BLaER1 treated with 17β-estradiol and CSF1 and Interleukin-3, amounts not matched to agents 10 nM and 100 nM (cell line): ENCODE data around the gene TIGD2.

Experiments used
- H3K27ac ChIP-seq, 11 experiments: shearing (Covaris generic); formaldehyde crosslinking; 2 replicates each; pipeline ENCODE4 v1.8.1; 2022
- H3K27me3 ChIP-seq, 11 experiments: shearing (Covaris generic); formaldehyde crosslinking; 2 replicates each; pipeline ENCODE4 v1.8.1; 2022
- H3K36me3 ChIP-seq, 11 experiments: shearing (Covaris generic); formaldehyde crosslinking; 2 replicates each; pipeline ENCODE4 v1.8.1; 2022
- H3K4me1 ChIP-seq, 10 experiments: shearing (Covaris generic); formaldehyde crosslinking; 2 replicates each; pipeline ENCODE4 v1.8.1; 2022
- H3K4me2 ChIP-seq, 11 experiments: shearing (Covaris generic); formaldehyde crosslinking; 2 replicates each; pipeline ENCODE4 v1.8.1; 2022
- H3K4me3 ChIP-seq, 10 experiments: shearing (Covaris generic); formaldehyde crosslinking; 2 replicates each; pipeline ENCODE4 v1.8.1; 2022
- H3K9ac ChIP-seq, 11 experiments: shearing (Covaris generic); formaldehyde crosslinking; 2 replicates each; pipeline ENCODE4 v1.8.1; 2022
- H3K9me3 ChIP-seq, 11 experiments: shearing (Covaris generic); formaldehyde crosslinking; replicated peaks in 1 of 11; 2 replicates each; pipeline ENCODE4 v1.8.1; 2022
- H4K20me1 ChIP-seq, 11 experiments: shearing (Covaris generic); formaldehyde crosslinking; 2 replicates each; pipeline ENCODE4 v1.8.1; 2022
- Cebpa-rat ChIP-seq, 11 experiments: shearing (Covaris generic); IDR thresholded peaks; 2 replicates each; pipeline ENCODE4 v1.8.1; 2022

Gene TIGD2

DNA sequence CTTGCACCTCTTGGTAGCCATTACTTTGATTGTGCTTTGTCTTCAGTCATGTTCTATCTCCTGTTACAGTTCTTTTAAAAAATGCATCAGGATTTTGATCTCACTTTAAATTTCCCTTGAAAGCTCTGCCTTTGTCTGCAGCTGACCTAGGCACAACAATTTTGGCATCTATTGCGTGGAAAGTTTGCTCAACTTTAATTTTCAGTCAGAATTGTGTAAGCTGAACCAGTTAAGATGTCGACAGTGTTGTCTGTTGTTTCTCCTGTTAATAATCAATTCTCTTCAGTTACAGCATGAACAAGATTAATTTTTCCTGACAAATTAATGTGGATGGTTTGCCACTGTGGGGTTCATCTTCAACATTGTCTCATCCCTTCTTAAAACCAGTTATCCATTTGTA lies 34.9 kb downstream of the TIGD2 start:
- Histone ChIP-seq H3K27me3 (no peaks in the 10 kb centered on the region), H3K4me2 (no peak overlapping the region), H4K20me1 (no peaks in the 10 kb centered on the region), H3K27ac (no peak overlapping the region), H3K9me3 (peaks cover 17 to 35% (median 27%) of the 10 kb centered on the region in 11 experiments; a peak in 21 of 22 replicates), H3K36me3 (no peaks in the 10 kb centered on the region), H3K9ac (no peak overlapping the region), H3K4me1 (no peaks in the 10 kb centered on the region), H3K4me3 (no peak overlapping the region)
- no peak for TF ChIP-seq Cebpa-rat (IDR thresholded peaks at IDR 0.05)

DNA sequence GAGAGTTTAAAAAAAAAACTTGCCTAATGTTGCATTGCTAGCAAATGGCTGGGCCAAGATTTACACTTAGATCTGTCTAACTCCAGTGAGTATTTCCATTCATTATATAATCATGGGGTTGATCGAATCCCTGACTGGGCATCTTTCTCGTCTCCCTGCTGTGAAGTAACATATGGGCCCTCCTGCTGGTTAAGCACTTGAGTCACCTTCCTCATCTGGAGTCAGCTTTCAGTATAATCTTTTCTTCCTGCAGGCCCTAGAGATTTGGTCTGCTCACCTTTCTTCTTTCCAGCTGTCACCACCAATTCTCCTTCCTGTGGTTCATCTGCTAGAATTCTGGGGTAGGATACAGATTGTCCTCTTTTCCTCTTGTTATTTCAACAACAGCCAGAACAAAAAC lies 41.6 kb downstream of the TIGD2 start:
- Histone ChIP-seq H3K9ac (no peak overlapping the region), H4K20me1 (no peaks in the 10 kb centered on the region), H3K4me2 (no peak overlapping the region), H3K27me3 (no peaks in the 10 kb centered on the region), H3K4me1 (no peaks in the 10 kb centered on the region), H3K27ac (no peak overlapping the region), H3K4me3 (no peak overlapping the region), H3K9me3 (peaks cover 8 to 27% (median 19%) of the 10 kb centered on the region in 11 experiments; a peak in 21 of 22 replicates), H3K36me3 (no peaks in the 10 kb centered on the region)
- no peak for TF ChIP-seq Cebpa-rat (IDR thresholded peaks at IDR 0.05)

DNA sequence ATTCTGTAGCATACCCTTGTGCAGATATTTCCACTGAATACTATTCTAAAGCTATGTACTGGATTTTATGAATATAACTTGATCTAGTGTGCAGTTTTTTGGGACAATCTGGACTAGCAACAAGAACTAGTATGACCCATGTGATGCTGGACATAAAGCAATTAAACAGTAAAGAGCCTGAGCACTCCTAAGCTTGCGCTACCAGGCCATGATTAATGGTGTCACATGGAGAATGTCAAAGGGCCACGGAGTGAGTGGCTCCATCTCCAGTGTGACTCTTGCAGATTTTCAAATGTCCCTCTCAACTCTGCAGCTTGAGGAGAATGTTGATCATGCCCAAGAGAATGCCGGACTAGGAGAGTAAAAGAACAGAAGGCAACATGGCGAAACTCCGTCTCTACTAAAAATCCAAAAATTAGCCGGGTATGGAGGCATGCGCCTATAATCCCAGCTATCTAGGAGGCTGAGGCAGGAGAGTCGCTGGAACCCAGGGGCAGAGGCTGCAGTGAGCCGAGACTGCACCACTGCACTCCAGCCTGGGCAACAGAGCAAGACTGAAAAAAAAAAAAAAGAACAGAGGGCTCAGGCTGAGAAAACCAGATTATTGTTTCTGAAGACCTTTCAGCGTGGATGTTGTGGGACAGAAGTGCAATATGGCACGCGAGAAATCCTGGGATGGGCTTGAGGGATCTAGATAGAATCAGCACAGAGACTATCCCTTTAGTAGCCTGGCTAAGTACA lies 45.0 kb downstream of the TIGD2 start:
- H4K20me1 ChIP-seq, result no peaks in the 10 kb centered on the region
- peaks cover 0 to 7% (median 0%) of the 10 kb centered on the region in 11 experiments; a peak in 5 of 22 replicates for H3K9me3 ChIP-seq
- no peaks in the 10 kb centered on the region for H3K27me3 ChIP-seq
- no peak overlapping the region for H3K4me2 ChIP-seq
- no peak for TF ChIP-seq Cebpa-rat (IDR thresholded peaks at IDR 0.05)
- H3K9ac ChIP-seq, result no peak overlapping the region
- H3K4me1 ChIP-seq, result no peaks in the 10 kb centered on the region
- no peak overlapping the region for H3K27ac ChIP-seq
- H3K36me3 ChIP-seq, result no peaks in the 10 kb centered on the region
- no peak overlapping the region for H3K4me3 ChIP-seq

DNA sequence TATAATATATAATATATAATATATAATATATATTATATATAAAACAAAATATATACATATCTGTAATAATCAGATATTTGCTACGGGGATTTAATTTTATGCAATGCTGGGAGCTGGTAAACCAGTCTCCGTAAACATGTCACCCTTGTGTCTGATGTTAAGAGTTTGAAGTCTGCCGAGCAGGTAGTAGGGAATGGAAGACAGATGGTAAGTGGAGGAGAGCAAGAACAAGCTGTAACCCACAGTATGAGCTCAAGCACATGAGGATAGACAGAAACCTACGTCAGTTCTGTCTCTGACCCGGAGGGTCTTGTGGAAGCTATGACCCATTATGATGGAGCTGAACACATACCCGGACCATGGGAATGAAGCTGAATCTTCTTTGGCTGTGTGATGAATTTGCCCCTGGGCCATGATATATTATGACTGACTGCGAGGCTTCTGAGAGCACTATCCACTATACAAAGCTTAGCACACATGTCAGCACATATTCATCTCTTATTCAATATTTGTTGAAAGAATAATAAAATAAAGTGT lies 46.2 kb downstream of the TIGD2 start:
- no peaks in the 10 kb centered on the region for H3K4me1 ChIP-seq
- no peaks in the 10 kb centered on the region for H4K20me1 ChIP-seq
- H3K27ac ChIP-seq, result no peak overlapping the region
- no peaks in the 10 kb centered on the region for H3K27me3 ChIP-seq
- no peak for TF ChIP-seq Cebpa-rat (IDR thresholded peaks at IDR 0.05)
- H3K4me2 ChIP-seq, result no peak overlapping the region
- no peak overlapping the region for H3K9ac ChIP-seq
- H3K36me3 ChIP-seq, result no peaks in the 10 kb centered on the region
- H3K9me3 ChIP-seq, result no peaks in the 10 kb centered on the region
- H3K4me3 ChIP-seq, result no peak overlapping the region

DNA sequence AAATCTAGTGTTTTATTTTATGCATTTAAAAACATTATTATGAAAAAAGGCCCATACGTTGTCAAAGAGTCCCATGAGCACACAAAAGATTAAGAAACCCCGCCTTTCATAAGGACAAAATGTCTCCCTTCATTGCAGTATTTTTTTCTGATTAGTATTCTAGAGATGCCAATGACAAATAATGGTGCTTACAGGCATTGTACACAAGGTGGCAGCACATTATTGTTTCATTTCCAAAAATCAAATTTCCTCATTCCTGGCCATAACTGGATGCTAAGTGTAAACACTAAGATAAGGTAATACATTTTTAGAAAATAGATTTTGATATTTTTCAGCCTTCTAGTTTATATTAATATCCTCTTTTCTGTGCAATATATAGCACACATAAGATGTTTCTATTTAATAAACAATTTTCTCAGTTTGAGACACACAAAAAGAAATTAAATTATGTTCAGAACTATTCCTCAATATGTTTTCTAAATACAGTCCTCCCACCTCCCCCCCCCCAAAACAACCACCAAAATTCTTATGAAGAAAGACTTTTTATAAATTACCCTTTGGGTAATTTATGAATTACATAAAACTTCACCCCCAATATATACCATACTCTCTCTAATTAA lies 47.7 kb downstream of the TIGD2 start:
- H3K4me3 ChIP-seq, result no peak overlapping the region
- no peak for TF ChIP-seq Cebpa-rat (IDR thresholded peaks at IDR 0.05)
- no peaks in the 10 kb centered on the region for H3K27me3 ChIP-seq
- H3K36me3 ChIP-seq, result no peaks in the 10 kb centered on the region
- H3K9me3 ChIP-seq, result no peaks in the 10 kb centered on the region
- no peak overlapping the region for H3K4me2 ChIP-seq
- H4K20me1 ChIP-seq, result no peaks in the 10 kb centered on the region
- no peaks in the 10 kb centered on the region for H3K4me1 ChIP-seq
- H3K9ac ChIP-seq, result no peak overlapping the region
- H3K27ac ChIP-seq, result no peak overlapping the region

DNA sequence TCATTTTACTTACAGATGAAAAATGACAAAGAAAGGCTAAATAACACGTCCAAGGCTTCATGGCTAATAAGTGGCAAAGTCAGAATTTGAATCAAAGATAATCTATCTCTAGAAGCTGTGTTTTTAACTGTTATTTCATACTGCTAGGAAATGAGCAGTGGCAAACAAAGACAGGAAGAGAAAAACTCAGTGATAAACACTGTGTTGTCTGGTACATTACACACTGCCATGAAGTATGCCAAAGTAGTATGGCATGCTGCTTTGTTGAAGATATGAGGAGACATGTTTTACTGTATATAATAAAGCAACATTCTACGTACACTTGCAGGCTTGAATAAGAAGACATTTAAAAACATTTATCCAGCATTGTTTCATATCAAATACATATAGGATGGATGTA lies 49.5 kb downstream of the TIGD2 start:
- Histone ChIP-seq H3K27me3 (no peaks in the 10 kb centered on the region), H3K9ac (no peak overlapping the region), H3K27ac (no peak overlapping the region), H3K9me3 (no peaks in the 10 kb centered on the region), H3K36me3 (no peaks in the 10 kb centered on the region), H3K4me1 (no peaks in the 10 kb centered on the region), H4K20me1 (no peaks in the 10 kb centered on the region), H3K4me2 (no peak overlapping the region), H3K4me3 (no peak overlapping the region)
- no peak for TF ChIP-seq Cebpa-rat (IDR thresholded peaks at IDR 0.05)

DNA sequence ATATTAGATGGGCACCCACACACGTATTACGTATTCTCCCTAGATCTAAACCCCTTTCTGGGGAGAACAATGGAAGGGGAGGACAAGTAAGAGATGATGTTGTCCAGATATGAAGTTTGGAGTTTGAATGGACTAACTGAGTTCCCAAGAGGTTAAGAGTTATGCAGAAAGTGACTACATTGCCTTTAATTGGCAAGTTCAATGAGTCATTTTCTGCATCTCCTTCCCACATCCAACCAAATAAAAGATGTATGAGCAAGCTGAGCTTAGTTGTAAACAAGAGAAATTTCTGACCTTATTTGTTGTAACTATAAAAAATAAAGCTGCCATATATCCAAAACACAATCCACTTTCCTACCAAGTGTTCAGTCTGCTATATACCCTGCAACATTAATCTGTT lies 50.5 kb downstream of the TIGD2 start:
- Histone ChIP-seq H3K36me3 (no peaks in the 10 kb centered on the region), H4K20me1 (no peaks in the 10 kb centered on the region), H3K27ac (no peak overlapping the region), H3K9me3 (no peaks in the 10 kb centered on the region), H3K9ac (no peak overlapping the region), H3K27me3 (no peaks in the 10 kb centered on the region), H3K4me3 (no peak overlapping the region), H3K4me2 (no peak overlapping the region), H3K4me1 (no peaks in the 10 kb centered on the region)
- no peak for TF ChIP-seq Cebpa-rat (IDR thresholded peaks at IDR 0.05)

DNA sequence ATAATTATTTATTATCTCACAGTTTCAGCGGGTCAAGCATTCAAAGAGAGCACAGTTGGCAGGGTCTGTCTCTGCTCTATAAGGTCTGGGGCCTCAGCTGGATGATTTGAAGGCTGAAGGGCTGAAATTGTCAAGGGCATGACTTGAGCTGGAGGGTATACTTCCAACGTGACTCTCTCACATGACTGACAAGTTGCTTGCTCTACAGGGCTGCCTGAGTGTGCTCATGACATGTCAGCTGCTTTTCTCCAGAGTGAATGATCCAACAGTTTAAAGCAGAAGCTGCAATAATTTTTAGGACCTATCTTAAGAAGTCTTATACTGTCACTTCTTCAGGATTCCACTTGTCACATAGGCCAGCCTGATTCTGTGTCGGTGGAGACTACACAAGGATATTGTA lies 51.2 kb downstream of the TIGD2 start:
- no peak overlapping the region for H3K9ac ChIP-seq
- no peak overlapping the region for H3K4me2 ChIP-seq
- no peaks in the 10 kb centered on the region for H3K36me3 ChIP-seq
- no peak for TF ChIP-seq Cebpa-rat (IDR thresholded peaks at IDR 0.05)
- no peaks in the 10 kb centered on the region for H3K4me1 ChIP-seq
- H3K9me3 ChIP-seq, result no peaks in the 10 kb centered on the region
- H3K27ac ChIP-seq, result no peak overlapping the region
- no peaks in the 10 kb centered on the region for H3K27me3 ChIP-seq
- no peak overlapping the region for H3K4me3 ChIP-seq
- no peaks in the 10 kb centered on the region for H4K20me1 ChIP-seq

DNA sequence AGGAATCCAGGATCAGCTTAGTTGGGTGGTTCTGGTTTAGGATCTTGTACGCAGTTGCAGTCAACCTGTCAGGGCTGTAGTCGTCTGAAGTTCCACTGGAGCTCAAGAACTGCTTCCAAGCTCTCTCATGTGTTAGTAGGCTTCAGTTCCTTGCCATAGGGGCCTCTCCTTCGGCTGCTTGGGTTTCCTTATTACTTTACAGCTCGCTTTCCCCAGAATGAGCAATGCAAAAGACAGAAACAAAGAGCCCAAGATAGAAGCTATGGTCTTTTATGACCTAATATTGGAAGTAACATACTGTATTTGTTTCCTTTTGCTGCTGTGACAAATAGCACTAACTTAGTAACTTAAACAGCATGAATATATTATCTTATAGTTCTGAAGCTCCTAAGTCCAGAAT lies 51.7 kb downstream of the TIGD2 start:
- Histone ChIP-seq H3K4me3 (no peak overlapping the region), H3K27ac (no peak overlapping the region), H3K9me3 (no peaks in the 10 kb centered on the region), H3K27me3 (no peaks in the 10 kb centered on the region), H3K9ac (no peak overlapping the region), H3K36me3 (no peaks in the 10 kb centered on the region), H4K20me1 (no peaks in the 10 kb centered on the region), H3K4me1 (no peaks in the 10 kb centered on the region), H3K4me2 (no peak overlapping the region)
- no peak for TF ChIP-seq Cebpa-rat (IDR thresholded peaks at IDR 0.05)

DNA sequence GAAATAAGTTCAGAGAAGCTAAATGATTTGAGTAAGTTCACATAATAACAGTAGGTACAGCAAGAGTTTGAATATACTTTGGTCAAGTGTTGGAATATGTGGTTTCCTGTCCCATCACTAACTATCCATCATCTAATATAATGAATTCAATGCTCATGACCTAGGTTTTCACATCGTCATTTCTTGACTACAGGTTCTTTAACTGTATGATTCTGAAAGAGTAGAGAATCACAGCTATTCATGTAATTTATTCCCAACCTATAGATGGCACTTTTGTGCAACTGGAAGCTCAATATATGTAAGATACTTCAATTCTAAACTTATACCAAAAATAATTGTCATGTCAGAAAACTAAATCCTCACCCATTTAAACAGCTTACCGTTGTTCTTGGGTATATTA lies 53.1 kb downstream of the TIGD2 start:
- no peak for TF ChIP-seq Cebpa-rat (IDR thresholded peaks at IDR 0.05)
- H4K20me1 ChIP-seq, result no peaks in the 10 kb centered on the region
- no peak overlapping the region for H3K27ac ChIP-seq
- no peaks in the 10 kb centered on the region for H3K9me3 ChIP-seq
- no peak overlapping the region for H3K4me3 ChIP-seq
- no peaks in the 10 kb centered on the region for H3K27me3 ChIP-seq
- no peaks in the 10 kb centered on the region for H3K36me3 ChIP-seq
- no peak overlapping the region for H3K9ac ChIP-seq
- H3K4me1 ChIP-seq, result no peaks in the 10 kb centered on the region
- no peak overlapping the region for H3K4me2 ChIP-seq
